Ishikawa (cell line): ENCODE measurements around the gene PSG2.
"Not testable (repeated sequence)": the region's sequence is repeated elsewhere in the genome, so short reads cannot be mapped to it uniquely, and the experiment has no call there.

Experiments used
- CEBPB ChIP-seq: IDR thresholded peaks from 2 replicates; pipeline ENCODE4 v1.6.1; 2012
- CREB1 ChIP-seq: IDR thresholded peaks from 2 replicates; pipeline ENCODE4 v1.6.1; 2012; ENCODE audit warnings: low read depth
- EGR1 ChIP-seq: IDR thresholded peaks from 2 replicates; pipeline ENCODE4 v1.6.1; 2012
- EP300 ChIP-seq: IDR thresholded peaks from 2 replicates; pipeline ENCODE4 v1.6.1; 2012; ENCODE audit warnings: borderline replicate concordance
- FOXM1 ChIP-seq: IDR thresholded peaks from 2 replicates; pipeline ENCODE4 v1.6.1; 2012; ENCODE audit warnings: low read depth, borderline replicate concordance
- NFIC ChIP-seq: IDR thresholded peaks from 2 replicates; pipeline ENCODE4 v1.6.1; 2012
- RAD21 ChIP-seq: IDR thresholded peaks from 2 replicates; pipeline ENCODE4 v1.6.1; 2012; ENCODE audit warnings: low read depth
- TAF1 ChIP-seq: IDR thresholded peaks from 2 replicates; pipeline ENCODE4 v1.6.1; 2012; ENCODE audit warnings: low read depth, mild to moderate bottlenecking
- TCF12 ChIP-seq: IDR thresholded peaks from 2 replicates; pipeline ENCODE4 v1.6.1; 2012; ENCODE audit warnings: low read depth
- TEAD4 ChIP-seq: IDR thresholded peaks from 2 replicates; pipeline ENCODE4 v1.6.1; 2012
- YY1 ChIP-seq: IDR thresholded peaks from 2 replicates; pipeline ENCODE4 v1.6.1; 2012; ENCODE audit warnings: low read depth
- ZBTB7A ChIP-seq: IDR thresholded peaks from 2 replicates; pipeline ENCODE4 v1.6.1; 2012; ENCODE audit warnings: low read depth
- TF ChIP-seq, protein P1 (sequence below): IDR thresholded peaks from 2 replicates; pipeline ENCODE4 v1.6.1; 2012
- TF ChIP-seq, protein P2 (sequence below): IDR thresholded peaks from 2 replicates; pipeline ENCODE4 v1.6.1; 2012
- TF ChIP-seq, protein P3 (sequence below): IDR thresholded peaks from 2 replicates; pipeline ENCODE4 v1.6.1; 2012; ENCODE audit warnings: low read depth, mild to moderate bottlenecking

PSG2 gene

GRCh38 chr19:43082601-43083000 lies at the start of gene PSG2:
Gene PSG2, minus strand, starts transcription at chr19:43082701. Its CDS starts 132 bp downstream, at chr19:43082569.
- TF ChIP-seq, protein P1, sequence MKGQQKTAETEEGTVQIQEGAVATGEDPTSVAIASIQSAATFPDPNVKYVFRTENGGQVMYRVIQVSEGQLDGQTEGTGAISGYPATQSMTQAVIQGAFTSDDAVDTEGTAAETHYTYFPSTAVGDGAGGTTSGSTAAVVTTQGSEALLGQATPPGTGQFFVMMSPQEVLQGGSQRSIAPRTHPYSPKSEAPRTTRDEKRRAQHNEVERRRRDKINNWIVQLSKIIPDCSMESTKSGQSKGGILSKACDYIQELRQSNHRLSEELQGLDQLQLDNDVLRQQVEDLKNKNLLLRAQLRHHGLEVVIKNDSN = not testable (repeated sequence)
- not testable (repeated sequence) for TF ChIP-seq TEAD4, YY1

GRCh38 chr19:43126720-43127119 lies 44.2 kb upstream of the PSG2 start:
- TF ChIP-seq TAF1 = no peak
- no peak for TF ChIP-seq TCF12
- no peak for TF ChIP-seq ZBTB7A
- TF ChIP-seq RAD21 = no peak
- TF ChIP-seq, protein P2, sequence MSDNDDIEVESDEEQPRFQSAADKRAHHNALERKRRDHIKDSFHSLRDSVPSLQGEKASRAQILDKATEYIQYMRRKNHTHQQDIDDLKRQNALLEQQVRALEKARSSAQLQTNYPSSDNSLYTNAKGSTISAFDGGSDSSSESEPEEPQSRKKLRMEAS = no peak
- no peak for TF ChIP-seq NFIC
- no peak for TF ChIP-seq FOXM1
- no peak for TF ChIP-seq CREB1
- TF ChIP-seq, protein P3, sequence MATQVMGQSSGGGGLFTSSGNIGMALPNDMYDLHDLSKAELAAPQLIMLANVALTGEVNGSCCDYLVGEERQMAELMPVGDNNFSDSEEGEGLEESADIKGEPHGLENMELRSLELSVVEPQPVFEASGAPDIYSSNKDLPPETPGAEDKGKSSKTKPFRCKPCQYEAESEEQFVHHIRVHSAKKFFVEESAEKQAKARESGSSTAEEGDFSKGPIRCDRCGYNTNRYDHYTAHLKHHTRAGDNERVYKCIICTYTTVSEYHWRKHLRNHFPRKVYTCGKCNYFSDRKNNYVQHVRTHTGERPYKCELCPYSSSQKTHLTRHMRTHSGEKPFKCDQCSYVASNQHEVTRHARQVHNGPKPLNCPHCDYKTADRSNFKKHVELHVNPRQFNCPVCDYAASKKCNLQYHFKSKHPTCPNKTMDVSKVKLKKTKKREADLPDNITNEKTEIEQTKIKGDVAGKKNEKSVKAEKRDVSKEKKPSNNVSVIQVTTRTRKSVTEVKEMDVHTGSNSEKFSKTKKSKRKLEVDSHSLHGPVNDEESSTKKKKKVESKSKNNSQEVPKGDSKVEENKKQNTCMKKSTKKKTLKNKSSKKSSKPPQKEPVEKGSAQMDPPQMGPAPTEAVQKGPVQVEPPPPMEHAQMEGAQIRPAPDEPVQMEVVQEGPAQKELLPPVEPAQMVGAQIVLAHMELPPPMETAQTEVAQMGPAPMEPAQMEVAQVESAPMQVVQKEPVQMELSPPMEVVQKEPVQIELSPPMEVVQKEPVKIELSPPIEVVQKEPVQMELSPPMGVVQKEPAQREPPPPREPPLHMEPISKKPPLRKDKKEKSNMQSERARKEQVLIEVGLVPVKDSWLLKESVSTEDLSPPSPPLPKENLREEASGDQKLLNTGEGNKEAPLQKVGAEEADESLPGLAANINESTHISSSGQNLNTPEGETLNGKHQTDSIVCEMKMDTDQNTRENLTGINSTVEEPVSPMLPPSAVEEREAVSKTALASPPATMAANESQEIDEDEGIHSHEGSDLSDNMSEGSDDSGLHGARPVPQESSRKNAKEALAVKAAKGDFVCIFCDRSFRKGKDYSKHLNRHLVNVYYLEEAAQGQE = no peak
- TF ChIP-seq, protein P1 = no peak
- TF ChIP-seq EGR1 = no peak

GRCh38 chr19:43124360-43124759 lies 41.9 kb upstream of the PSG2 start:
- no peak for TF ChIP-seq CREB1
- TF ChIP-seq RAD21 = no peak
- TF ChIP-seq NFIC = no peak
- TF ChIP-seq, protein P2 = no peak
- no peak for TF ChIP-seq FOXM1
- TF ChIP-seq TEAD4 = no peak
- no peak for TF ChIP-seq TCF12
- no peak for TF ChIP-seq CEBPB
- TF ChIP-seq YY1 = no peak
- no peak for TF ChIP-seq ZBTB7A
- no peak for TF ChIP-seq EP300
- TF ChIP-seq EGR1 = no peak
- TF ChIP-seq, protein P3 = no peak
- TF ChIP-seq, protein P1 = no peak
- no peak for TF ChIP-seq TAF1

GRCh38 chr19:43105496-43105895 lies 23.0 kb upstream of the PSG2 start:
- no peak for TF ChIP-seq EP300
- TF ChIP-seq TAF1 = no peak
- no peak for TF ChIP-seq CREB1
- no peak for TF ChIP-seq TCF12
- no peak for TF ChIP-seq RAD21
- no peak for TF ChIP-seq EGR1
- no peak for TF ChIP-seq NFIC
- TF ChIP-seq, protein P2 = no peak
- no peak for TF ChIP-seq YY1
- no peak for TF ChIP-seq CEBPB
- TF ChIP-seq ZBTB7A = no peak
- TF ChIP-seq, protein P3 = no peak
- no peak for TF ChIP-seq TEAD4
- TF ChIP-seq, protein P1 = no peak
- TF ChIP-seq FOXM1 = no peak
